Tibial artery (tissue), 4 donors: ENCODE data around the gene PLET1.
A peak's percentile ranks its signal among the peaks of the same experiment; 100 is the strongest.

ENCODE experiments used
- DNase-seq, 2 donors: peaks; one replicate each; pipeline ENCODE4 v3.0.0-alpha.2; 2019
- H3K27ac ChIP-seq, 2 donors: fragments of 200-600 bp; sonication (generic) in 1 of 2; 1 replicate in 1 of 2; 2 replicates in 1 of 2; pipeline ENCODE4 v1.5.1; 2018 to 2019; ENCODE audit warnings: mild to moderate bottlenecking in 1 of 2
- H3K27me3 ChIP-seq, 2 donors: fragments of 200-600 bp; sonication (generic) in 1 of 2; one replicate each; pipeline versions ENCODE4 v1.5.1 to v1.6.0; 2016 to 2019
- H3K36me3 ChIP-seq, 3 donors: fragments of 200-600 bp; sonication (generic) in 2 of 3; one replicate each; pipeline ENCODE4 v1.5.1; 2016 to 2019; ENCODE audit warnings: mild to moderate bottlenecking in 2 of 3
- H3K4me1 ChIP-seq, 4 donors: fragments of 200-600 bp; sonication (generic) in 2 of 4; 1 replicate in 3 of 4; 2 replicates in 1 of 4; pipeline ENCODE4 v1.5.1; 2016 to 2019
- H3K4me3 ChIP-seq, 2 donors: fragments of 200-600 bp; sonication (generic) in 1 of 2; 1 replicate in 1 of 2; 2 replicates in 1 of 2; pipeline ENCODE4 v1.5.1; 2018 to 2019; ENCODE audit warnings: mild to moderate bottlenecking in 2 of 2
- H3K9me3 ChIP-seq, 3 donors: fragments of 200-600 bp; sonication (generic) in 1 of 3; one replicate each; pipeline ENCODE4 v1.5.1; 2016 to 2019
- CTCF ChIP-seq, 2 experiments: fragments of 200-600 bp in 1 of 2; fragments of 450-650 bp in 1 of 2; IDR thresholded peaks; one replicate each; pipeline ENCODE4 v1.5.1; 2017 to 2019; ENCODE audit warnings: antibody characterized with exemption in 2 of 2, mild to moderate bottlenecking in 1 of 2, moderate library complexity in 1 of 2
- intact Hi-C: fragments of 100-400 bp; cut with DNase I; formaldehyde crosslinking; loops from one replicate; pipeline ENCODE4 v1.15.0; 2023; ENCODE audit warnings: low total_unique reads

PLET1 gene

GRCh38 chr11:112226062-112226830 lies 34.4 kb downstream of the PLET1 start, which contains the start of gene PTS:
TSS of gene PTS (plus strand) at chr11:112226428. CDS start at chr11:112226444, 16 bp downstream.
- Histone ChIP-seq H3K9me3 (no peaks in the 10 kb centered on the region), H3K27me3 (no peaks in the 10 kb centered on the region), H3K27ac (peak within 1 kb of the TSS; percentile 95), H3K36me3 (peaks cover 19 to 26% (median 19%) of the 10 kb centered on the region in 3 donors), H3K4me1 (peaks cover 0 to 18% (median 10%) of the 10 kb centered on the region in 4 donors), H3K4me3 (peak within 1 kb of the TSS; percentile 80 to 85)
- peak; percentile 82 to 91 for DNase-seq
- intact Hi-C loops, result no loop called here
- TF ChIP-seq CTCF (IDR thresholded peaks at IDR 0.05), result no peak

GRCh38 chr11:112225753-112226061 lies 35.0 kb downstream of the PLET1 start:
- H3K27ac ChIP-seq, result peak overlapping the region; percentile 95
- intact Hi-C loops, result no loop called here

GRCh38 chr11:112223754-112224532 lies 36.7 kb downstream of the PLET1 start:
- intact Hi-C loops, result no loop called here
- TF ChIP-seq CTCF (IDR thresholded peaks at IDR 0.05), result no peak
- no peak overlapping the region for H3K4me3 ChIP-seq
- no peaks in the 10 kb centered on the region for H3K27me3 ChIP-seq
- peaks cover 0 to 3% (median 0%) of the 10 kb centered on the region in 3 donors for H3K36me3 ChIP-seq
- no peak for DNase-seq
- H3K4me1 ChIP-seq, result peaks cover 0 to 18% (median 12%) of the 10 kb centered on the region in 4 donors
- no peak overlapping the region for H3K27ac ChIP-seq
- H3K9me3 ChIP-seq, result no peaks in the 10 kb centered on the region

More at GRCh38 chr11:112225753-112226061, 35.0 kb downstream of the PLET1 start:
- DNase-seq, result peak in 1 of 2 donors; percentile 58
- Histone ChIP-seq H3K27me3 (no peaks in the 10 kb centered on the region), H3K4me1 (peaks cover 0 to 18% (median 10%) of the 10 kb centered on the region in 4 donors), H3K9me3 (no peaks in the 10 kb centered on the region), H3K36me3 (peaks cover 14 to 21% (median 14%) of the 10 kb centered on the region in 3 donors), H3K4me3 (peak overlapping the region; percentile 80 to 85)
- no peak for TF ChIP-seq CTCF (IDR thresholded peaks at IDR 0.05)

- no peak overlapping the region for H3K27ac ChIP-seq
- intact Hi-C loops, result no loop called here
- no peak for TF ChIP-seq CTCF (IDR thresholded peaks at IDR 0.05)
Measured at GRCh38 chr11:112223121-112223520, 37.5 kb downstream of the PLET1 start.

GRCh38 chr11:112222303-112222702 lies 38.4 kb downstream of the PLET1 start:
- DNase-seq, result no peak
- intact Hi-C loops, result no loop called here

More at GRCh38 chr11:112223121-112223520, 37.5 kb downstream of the PLET1 start:
- Histone ChIP-seq H3K9me3 (no peaks in the 10 kb centered on the region), H3K27me3 (no peaks in the 10 kb centered on the region), H3K4me1 (peaks cover 0 to 18% (median 12%) of the 10 kb centered on the region in 4 donors), H3K4me3 (no peak overlapping the region), H3K36me3 (no peaks in the 10 kb centered on the region)
- no peak for DNase-seq

More at GRCh38 chr11:112222303-112222702, 38.4 kb downstream of the PLET1 start:
- H3K4me3 ChIP-seq, result no peak overlapping the region
- peaks cover 0 to 10% (median 6%) of the 10 kb centered on the region in 4 donors for H3K4me1 ChIP-seq
- H3K9me3 ChIP-seq, result no peaks in the 10 kb centered on the region
- H3K27me3 ChIP-seq, result no peaks in the 10 kb centered on the region
- no peaks in the 10 kb centered on the region for H3K36me3 ChIP-seq
- H3K27ac ChIP-seq, result no peak overlapping the region
- no peak for TF ChIP-seq CTCF (IDR thresholded peaks at IDR 0.05)
